GM19468 (cell line): ENCODE measurements around the gene PRKCB.
"Not testable (repeated sequence)": the region's sequence is repeated elsewhere in the genome, so short reads cannot be mapped to it uniquely, and the experiment has no call there.

Source experiments
- ATAC-seq: cut with Tn5 transposase; IDR thresholded peaks from one replicate; pipeline ENCODE4 v1.9.1; 2021; ENCODE audit warnings: mild to moderate bottlenecking, moderate library complexity, moderate number of reproducible peaks; ENCODE audit not compliant: unreplicated experiment; ENCODE audit errors: extremely low read depth

Gene PRKCB

GRCh38 chr16:23930791-23931190, 95.0 kb downstream of the PRKCB start:
- no peak for ATAC-seq

DNA sequence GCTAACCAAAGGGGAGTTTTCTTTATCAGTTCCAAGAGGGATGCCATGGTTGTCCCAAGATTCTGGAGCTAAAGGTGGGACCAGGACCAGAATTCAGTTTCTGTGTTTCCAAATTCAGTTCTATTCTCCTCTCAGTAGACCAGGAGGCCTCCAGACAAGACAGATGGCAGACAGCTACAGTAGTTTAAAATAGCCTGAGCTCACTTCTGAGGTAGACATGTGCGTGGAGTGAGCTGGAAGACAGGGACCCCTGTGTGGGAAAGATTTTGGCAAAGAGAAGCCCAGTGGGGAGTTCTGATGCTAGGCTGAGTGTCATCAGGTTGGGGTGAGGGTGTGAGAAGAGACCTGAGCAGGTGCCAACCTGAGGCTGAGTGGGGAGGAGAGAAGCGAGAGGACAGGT, 95.4 kb downstream of the PRKCB start:
- no peak for ATAC-seq

DNA sequence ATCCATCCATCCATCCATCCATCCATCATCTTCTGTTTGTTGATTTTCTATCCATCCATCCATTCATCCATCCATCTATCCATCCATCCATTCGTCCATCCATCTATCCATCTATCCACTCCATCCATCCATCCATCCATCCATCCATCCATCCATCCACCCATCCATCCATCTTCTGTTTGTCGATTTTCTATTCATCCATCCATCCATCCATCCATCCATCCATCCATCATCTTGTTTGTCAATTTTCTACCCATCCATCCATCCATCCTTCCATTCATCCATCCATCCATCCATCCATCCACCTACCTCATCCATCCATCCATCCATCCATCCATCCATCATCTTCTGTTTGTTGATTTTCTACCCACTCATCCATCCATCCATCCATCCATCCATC, 97.9 kb downstream of the PRKCB start:
- not testable (repeated sequence) for ATAC-seq

DNA sequence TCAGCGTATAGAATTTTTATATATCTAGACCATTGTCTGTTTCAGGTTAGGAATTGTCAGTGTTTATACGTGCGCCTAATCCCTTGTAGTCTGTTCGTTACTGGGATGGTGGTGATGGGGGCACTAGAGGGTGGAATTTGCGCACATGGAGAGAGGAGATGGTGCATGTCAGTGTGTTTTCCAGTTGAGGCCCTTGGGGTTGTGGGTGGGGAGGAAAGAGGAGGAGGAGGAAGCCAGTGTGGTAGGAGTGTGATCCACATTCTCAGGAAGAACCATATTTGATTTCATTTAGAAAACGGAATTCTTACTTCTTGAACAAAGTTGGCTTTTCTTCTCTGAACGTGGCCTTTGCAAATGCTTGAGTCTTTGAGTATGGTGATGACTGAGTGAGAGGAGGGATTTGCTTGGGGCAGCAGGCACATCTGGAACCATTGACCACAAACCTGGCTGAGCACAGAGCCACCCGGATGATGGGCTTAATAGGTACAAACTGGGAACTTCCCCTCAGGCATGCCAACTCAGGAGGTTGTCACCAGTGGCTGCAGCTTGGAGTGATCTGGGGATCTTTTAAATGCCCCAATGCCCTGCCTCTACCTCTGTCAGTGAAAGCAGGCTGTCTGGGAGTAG, 98.9 kb downstream of the PRKCB start:
- ATAC-seq = no peak

GRCh38 chr16:23940111-23940510, 104.3 kb downstream of the PRKCB start:
- ATAC-seq = no peak

DNA sequence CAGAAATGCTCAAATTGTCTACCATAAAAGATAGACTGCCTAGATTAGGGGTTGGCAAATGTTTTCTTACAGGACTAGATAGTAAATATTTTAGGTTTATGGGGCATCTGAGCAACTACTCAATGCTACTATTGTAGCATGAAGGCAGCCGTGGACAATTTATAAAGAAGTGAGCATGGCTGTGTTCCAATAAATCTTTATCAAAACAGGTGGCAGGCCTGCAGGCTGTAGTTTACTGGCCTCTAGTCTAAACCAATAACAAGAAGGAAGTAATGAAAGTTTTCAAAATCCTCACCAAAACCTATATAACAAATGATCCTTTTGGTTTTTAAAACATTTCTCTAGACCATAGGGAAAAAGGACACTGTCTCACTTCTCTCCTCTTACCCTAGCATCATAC, 105.2 kb downstream of the PRKCB start:
- ATAC-seq = no peak

DNA sequence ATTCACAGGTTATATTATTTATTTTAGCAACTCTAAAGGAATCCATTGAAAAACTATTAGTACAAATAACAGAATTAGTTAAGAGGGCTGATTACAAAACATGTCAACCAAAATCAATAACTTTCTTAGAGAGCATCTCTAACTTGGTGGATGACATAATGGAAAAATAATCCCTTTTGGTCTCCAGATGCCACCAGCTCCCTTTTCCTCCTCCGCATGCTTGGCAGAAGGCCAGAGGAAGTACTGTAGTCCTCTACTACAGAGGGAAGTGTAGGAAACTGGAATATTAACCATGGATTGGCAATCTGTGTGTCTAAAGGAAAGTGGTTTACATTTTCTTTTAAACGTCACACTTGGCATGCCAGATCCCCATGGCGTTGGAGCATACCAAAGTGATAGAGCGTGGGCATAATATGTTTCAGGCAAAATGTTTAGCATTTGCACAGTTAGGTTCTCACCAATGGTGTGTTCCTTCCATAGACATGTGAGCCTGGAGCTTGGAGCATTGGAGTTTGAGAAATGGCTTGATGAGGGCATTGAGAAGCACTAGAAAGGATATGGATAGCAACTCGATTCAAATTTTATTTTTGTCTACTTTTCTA, 106.3 kb downstream of the PRKCB start:
- ATAC-seq = no peak

GRCh38 chr16:23943604-23944003, 107.8 kb downstream of the PRKCB start:
- ATAC-seq = no peak

GRCh38 chr16:23944381-23944780, 108.6 kb downstream of the PRKCB start:
- ATAC-seq = no peak

DNA sequence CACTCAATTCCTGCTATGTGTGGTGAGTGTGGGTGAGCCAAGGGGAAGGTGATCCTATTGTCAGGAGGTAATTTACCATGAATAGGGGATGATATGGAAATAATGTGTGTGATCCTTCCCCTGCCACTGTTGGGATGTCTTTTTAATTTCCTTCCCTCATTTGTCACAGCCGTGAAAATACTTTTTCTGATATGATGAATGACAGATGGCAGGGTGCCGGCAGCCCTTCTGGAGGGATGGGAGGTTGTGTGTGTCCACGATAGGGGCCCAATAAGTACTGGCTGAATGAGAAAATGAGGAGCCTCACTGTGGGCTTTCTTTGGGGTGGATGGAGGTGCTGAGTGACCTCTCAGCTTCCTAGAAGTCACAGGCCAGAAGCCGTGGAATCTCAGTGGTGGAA, 109.5 kb downstream of the PRKCB start:
- ATAC-seq = no peak

GRCh38 chr16:23947838-23948237, 112.1 kb downstream of the PRKCB start:
- ATAC-seq = no peak

- no peak for ATAC-seq
Measured at GRCh38 chr16:23948949-23949411, 113.2 kb downstream of the PRKCB start.

DNA sequence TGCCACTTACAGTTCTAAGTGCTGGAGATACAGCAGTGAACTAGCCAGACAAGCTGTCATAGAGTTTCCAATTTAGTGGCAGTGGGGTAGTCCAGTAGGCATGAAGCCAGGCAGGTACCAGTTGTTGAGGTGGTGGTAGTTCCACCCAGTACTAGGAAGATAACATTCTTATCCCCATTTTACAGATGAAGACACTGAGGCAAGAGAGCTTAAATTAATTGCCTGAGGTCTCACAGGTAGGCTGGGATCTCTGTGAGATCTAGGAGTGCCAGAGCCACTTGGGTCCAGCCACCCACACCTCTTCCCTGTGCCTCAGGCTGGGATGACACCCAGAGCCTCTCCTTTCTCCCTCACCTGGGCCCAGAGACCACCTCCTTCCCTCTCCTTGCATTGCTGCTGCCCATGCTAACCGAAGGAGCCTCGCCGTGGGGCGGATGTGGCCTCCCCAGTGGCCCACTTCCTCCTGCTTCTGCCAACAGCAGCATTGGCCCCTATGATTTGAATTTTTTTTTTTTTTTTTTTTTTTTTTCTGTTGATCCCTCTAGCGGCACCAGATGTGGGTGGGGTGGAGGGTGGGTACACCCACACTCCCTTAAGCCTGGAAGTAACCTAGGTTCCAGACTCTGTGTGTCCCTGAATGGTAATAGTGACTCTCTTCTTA, 114.0 kb downstream of the PRKCB start:
- ATAC-seq = no peak

- no peak for ATAC-seq
Measured at GRCh38 chr16:23950291-23950894, 114.6 kb downstream of the PRKCB start.

DNA sequence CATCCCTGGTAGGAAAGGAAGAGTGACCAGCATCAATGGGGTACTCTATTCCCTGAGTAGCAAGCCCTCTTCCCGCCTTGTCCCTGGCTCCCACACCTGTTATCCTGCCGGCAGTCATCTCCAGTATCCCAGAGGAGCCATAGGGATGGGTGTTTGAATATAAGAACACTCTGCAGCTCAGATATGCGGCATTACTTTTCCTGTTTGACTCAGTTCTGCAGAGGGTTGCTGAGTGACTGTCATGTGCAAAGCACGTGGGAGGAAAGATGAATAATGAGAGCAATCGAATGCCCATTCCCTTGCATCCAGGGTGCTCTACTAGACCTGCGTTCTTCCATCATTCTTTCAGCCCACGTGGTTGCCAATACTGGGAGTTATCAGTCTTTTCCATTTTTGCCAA, 115.1 kb downstream of the PRKCB start:
- no peak for ATAC-seq

GRCh38 chr16:23952128-23952970, 116.6 kb downstream of the PRKCB start:
- no peak for ATAC-seq

- no peak for ATAC-seq
Measured at GRCh38 chr16:23952971-23953300, 117.2 kb downstream of the PRKCB start.

GRCh38 chr16:23953476-23953875, 117.7 kb downstream of the PRKCB start:
- no peak for ATAC-seq

DNA sequence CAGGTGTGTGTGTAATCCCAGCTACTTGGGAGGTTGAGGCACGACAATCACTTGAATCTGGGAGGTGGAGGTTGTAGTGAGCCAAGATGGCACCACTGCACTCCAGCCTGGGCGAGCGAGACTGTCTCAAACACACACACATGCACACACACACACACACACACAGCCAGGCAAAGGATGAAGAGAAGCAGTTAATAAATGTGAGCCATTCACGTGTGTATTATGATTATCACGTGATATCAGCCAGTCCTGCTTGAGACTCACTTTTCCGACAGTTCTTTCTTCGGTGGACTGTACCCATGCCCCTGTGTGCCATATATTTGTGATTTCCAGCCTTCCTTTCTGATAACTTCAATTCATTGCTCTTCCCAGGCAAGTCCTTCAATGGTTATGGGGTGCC, 119.3 kb downstream of the PRKCB start:
- no peak for ATAC-seq

DNA sequence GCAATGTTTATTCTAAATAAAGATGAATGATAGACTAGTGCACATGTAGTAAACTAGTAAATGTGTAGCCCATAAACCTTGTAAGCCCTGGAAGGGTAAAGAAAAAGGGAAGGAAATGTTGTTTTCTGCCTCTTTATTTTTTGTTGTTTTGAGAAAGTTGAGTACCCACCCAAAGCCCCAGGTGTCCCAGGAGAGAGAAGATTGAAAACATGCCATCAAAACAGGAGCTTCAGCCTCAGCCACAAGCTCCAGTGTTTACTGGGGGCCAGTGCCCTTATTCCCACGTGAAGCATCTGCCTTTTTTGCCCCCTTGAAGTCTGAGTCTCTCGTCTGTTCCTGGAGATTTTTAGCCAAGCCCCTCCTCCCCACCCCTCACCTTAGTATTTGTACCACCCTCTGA, 121.5 kb downstream of the PRKCB start:
- no peak for ATAC-seq
